Colonic mucosa (tissue), 4 donors: ENCODE data around the gene AP3M1. TPM values are rescaled to one million over a fixed set of nuclear protein-coding genes. Genes with fewer than 3 reads are reported as not detected.

Experiments
- DNase-seq: peaks from one replicate; pipeline ENCODE4 v3.0.0-alpha.2; 2020
- H3K27ac ChIP-seq: fragments of 200-600 bp; one replicate; pipeline ENCODE4 v1.8.0; 2021
- H3K27me3 ChIP-seq: fragments of 200-600 bp; one replicate; pipeline ENCODE4 v1.8.0; 2021
- H3K36me3 ChIP-seq: fragments of 200-600 bp; one replicate; pipeline ENCODE4 v1.8.0; 2021
- H3K4me1 ChIP-seq: fragments of 200-600 bp; one replicate; pipeline ENCODE4 v1.8.0; 2021; ENCODE audit warnings: mild to moderate bottlenecking
- H3K4me3 ChIP-seq: fragments of 200-600 bp; one replicate; pipeline ENCODE4 v1.8.0; 2021
- H3K9ac ChIP-seq, 2 donors: one replicate each; pipeline ENCODE4 v1.7.0; 2013; ENCODE audit warnings: control low read depth in 2 of 2, low read depth in 2 of 2, low read length in 2 of 2
- H3K9me3 ChIP-seq: fragments of 200-600 bp; one replicate; pipeline ENCODE4 v1.8.0; 2021
- CTCF ChIP-seq: fragments of 200-600 bp; IDR thresholded peaks from one replicate; pipeline ENCODE4 v1.8.0; 2022; ENCODE audit warnings: antibody characterized with exemption, mild to moderate bottlenecking
- intact Hi-C: fragments of 100-400 bp; cut with DNase I; formaldehyde crosslinking; loops from one replicate; pipeline ENCODE4 v1.14.1; 2022
- total RNA-seq, 2 donors: library from RNA; stranded (reverse); fragmentation: NEBNext Ultra II Directional in 1 of 2; extraction: Animal tissue kit (Norgen Biotek cat#: 25700) in 1 of 2; gene quantifications; one replicate each; pipeline ENCODE4 v1.2.1, GENCODE V29; 2021
- donor health status: healthy.
- donor health status: DM: no; HTN: no; CAD: no.
- donor health status: DM: no; HTN: no; CAD: no.

The AP3M1 gene
- total RNA-seq, 2 donors from 2014 or later, result 30.5 to 31.7 TPM

- Histone ChIP-seq H3K9ac (no peak overlapping the region), H3K27me3 (no peaks in the 10 kb centered on the region), H3K27ac (no peak overlapping the region), H3K4me1 (no peaks in the 10 kb centered on the region), H3K4me3 (no peak overlapping the region), H3K9me3 (no peaks in the 10 kb centered on the region), H3K36me3 (peaks cover 18% of the 10 kb centered on the region)
- intact Hi-C loops, result no loop called here
- DNase-seq, result peak; percentile 22
- TF ChIP-seq CTCF, result no peak
These were observed 31.8 kb downstream of the AP3M1 start for GRCh38 chr10:74118804-74119203.

- intact Hi-C loops, result no loop called here
- H3K4me3 ChIP-seq, result no peak overlapping the region
- no peaks in the 10 kb centered on the region for H3K27me3 ChIP-seq
- no peak for DNase-seq
- no peak overlapping the region for H3K27ac ChIP-seq
- no peaks in the 10 kb centered on the region for H3K9me3 ChIP-seq
- H3K36me3 ChIP-seq, result peaks cover 24% of the 10 kb centered on the region
- H3K4me1 ChIP-seq, result no peaks in the 10 kb centered on the region
- no peak for TF ChIP-seq CTCF
- no peak overlapping the region for H3K9ac ChIP-seq
These were observed 32.9 kb downstream of the AP3M1 start for GRCh38 chr10:74117738-74118137.

GRCh38 chr10:74114041-74114448 lies 36.6 kb downstream of the AP3M1 start:
- H3K27ac ChIP-seq, result no peak overlapping the region
- TF ChIP-seq CTCF, result no peak
- no peak for DNase-seq
- intact Hi-C loops, result no loop called here
- H3K4me1 ChIP-seq, result no peaks in the 10 kb centered on the region
- H3K36me3 ChIP-seq, result peaks cover 36% of the 10 kb centered on the region
- no peaks in the 10 kb centered on the region for H3K9me3 ChIP-seq
- no peak overlapping the region for H3K4me3 ChIP-seq
- no peak overlapping the region for H3K9ac ChIP-seq
- H3K27me3 ChIP-seq, result no peaks in the 10 kb centered on the region

- no peaks in the 10 kb centered on the region for H3K4me1 ChIP-seq
- DNase-seq, result no peak
- no peak for TF ChIP-seq CTCF
- H3K4me3 ChIP-seq, result no peak overlapping the region
- no peak overlapping the region for H3K9ac ChIP-seq
- H3K27me3 ChIP-seq, result no peaks in the 10 kb centered on the region
- no peaks in the 10 kb centered on the region for H3K9me3 ChIP-seq
- no peak overlapping the region for H3K27ac ChIP-seq
- H3K36me3 ChIP-seq, result peaks cover 35% of the 10 kb centered on the region
- intact Hi-C loops, result no loop called here
These were observed 37.1 kb downstream of the AP3M1 start for GRCh38 chr10:74113546-74113945.

- Histone ChIP-seq H3K27me3 (no peaks in the 10 kb centered on the region), H3K4me1 (no peaks in the 10 kb centered on the region), H3K4me3 (no peak overlapping the region), H3K9ac (no peak overlapping the region), H3K27ac (no peak overlapping the region), H3K9me3 (no peaks in the 10 kb centered on the region), H3K36me3 (peaks cover 26% of the 10 kb centered on the region)
- intact Hi-C loops, result no loop called here
- no peak for TF ChIP-seq CTCF
- DNase-seq, result no peak
These were observed 38.8 kb downstream of the AP3M1 start for GRCh38 chr10:74111799-74112198.

GRCh38 chr10:74110120-74110519 lies 40.5 kb downstream of the AP3M1 start:
- no peak overlapping the region for H3K4me3 ChIP-seq
- DNase-seq, result no peak
- no peak overlapping the region for H3K9ac ChIP-seq
- intact Hi-C loops, result no loop called here
- H3K4me1 ChIP-seq, result no peaks in the 10 kb centered on the region
- no peaks in the 10 kb centered on the region for H3K27me3 ChIP-seq
- no peak for TF ChIP-seq CTCF
- H3K9me3 ChIP-seq, result no peaks in the 10 kb centered on the region
- H3K36me3 ChIP-seq, result peaks cover 28% of the 10 kb centered on the region
- no peak overlapping the region for H3K27ac ChIP-seq
